Sigmoid colon (tissue), 4 donors: ENCODE data around the gene LIMS4.
"Not testable (repeated sequence)": the region's sequence is repeated elsewhere in the genome, so short reads cannot be mapped to it uniquely, and the experiment has no call there.

Experiments used
- EP300 ChIP-seq, 4 donors: sonication (generic); formaldehyde crosslinking; IDR thresholded peaks; one replicate each; pipeline ENCODE4 v1.6.1; 2017; ENCODE audit warnings: antibody characterized with exemption in 4 of 4
- POLR2A ChIP-seq, 2 donors: fragments of 450-650 bp; IDR thresholded peaks; one replicate each; pipeline ENCODE4 v1.6.1; 2016; ENCODE audit warnings: antibody characterized with exemption in 2 of 2, mild to moderate bottlenecking in 2 of 2, moderate library complexity in 2 of 2
- POLR2AphosphoS5 ChIP-seq, 4 donors: sonication (generic); formaldehyde crosslinking; IDR thresholded peaks; one replicate each; pipeline ENCODE4 v1.6.1; 2017; ENCODE audit warnings: antibody characterized with exemption in 4 of 4
- TF ChIP-seq, protein P1 (sequence below), 4 experiments: fragments of 450-650 bp in 3 of 4; fragments of 200-600 bp in 1 of 4; IDR thresholded peaks; one replicate each; pipeline ENCODE4 v1.5.1; 2016 to 2019; ENCODE audit warnings: antibody characterized with exemption in 4 of 4, mild to moderate bottlenecking in 3 of 4, moderate library complexity in 2 of 4

DNA sequence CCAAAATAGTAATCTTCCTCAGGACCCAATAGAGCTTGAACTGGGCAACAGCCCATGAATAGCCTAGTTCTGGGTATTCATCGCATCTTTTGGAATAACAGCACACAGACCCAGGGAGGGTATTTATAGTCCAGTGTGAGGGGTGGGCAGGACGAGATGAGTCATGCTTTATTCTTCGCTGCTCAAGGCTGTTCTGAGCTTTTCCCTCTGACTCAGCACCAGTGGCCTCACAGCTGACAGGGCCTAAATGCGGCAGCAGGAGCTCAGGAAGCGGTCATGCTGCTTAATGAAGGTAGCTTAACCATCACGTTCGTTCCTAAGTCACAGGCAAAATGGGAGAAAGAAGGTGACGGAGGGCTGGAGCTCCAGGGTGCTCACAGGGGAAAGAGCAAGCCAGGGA, 7.3 kb downstream of the LIMS4 start:
- TF ChIP-seq POLR2A, POLR2AphosphoS5, EP300 (IDR thresholded peaks at IDR 0.05): not testable (repeated sequence)
- TF ChIP-seq, protein P1, sequence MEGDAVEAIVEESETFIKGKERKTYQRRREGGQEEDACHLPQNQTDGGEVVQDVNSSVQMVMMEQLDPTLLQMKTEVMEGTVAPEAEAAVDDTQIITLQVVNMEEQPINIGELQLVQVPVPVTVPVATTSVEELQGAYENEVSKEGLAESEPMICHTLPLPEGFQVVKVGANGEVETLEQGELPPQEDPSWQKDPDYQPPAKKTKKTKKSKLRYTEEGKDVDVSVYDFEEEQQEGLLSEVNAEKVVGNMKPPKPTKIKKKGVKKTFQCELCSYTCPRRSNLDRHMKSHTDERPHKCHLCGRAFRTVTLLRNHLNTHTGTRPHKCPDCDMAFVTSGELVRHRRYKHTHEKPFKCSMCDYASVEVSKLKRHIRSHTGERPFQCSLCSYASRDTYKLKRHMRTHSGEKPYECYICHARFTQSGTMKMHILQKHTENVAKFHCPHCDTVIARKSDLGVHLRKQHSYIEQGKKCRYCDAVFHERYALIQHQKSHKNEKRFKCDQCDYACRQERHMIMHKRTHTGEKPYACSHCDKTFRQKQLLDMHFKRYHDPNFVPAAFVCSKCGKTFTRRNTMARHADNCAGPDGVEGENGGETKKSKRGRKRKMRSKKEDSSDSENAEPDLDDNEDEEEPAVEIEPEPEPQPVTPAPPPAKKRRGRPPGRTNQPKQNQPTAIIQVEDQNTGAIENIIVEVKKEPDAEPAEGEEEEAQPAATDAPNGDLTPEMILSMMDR (IDR thresholded peaks at IDR 0.05), result not testable (repeated sequence)
